GM18951 (cell line): ENCODE measurements around the gene ZNF358.
"Not testable (repeated sequence)": the region's sequence is repeated elsewhere in the genome, so short reads cannot be mapped to it uniquely, and the experiment has no call there.

ENCODE experiments used
- POLR2A ChIP-seq: IDR thresholded peaks from 4 replicates; pipeline ENCODE4 v1.6.1; 2011; ENCODE audit warnings: mild to moderate bottlenecking; ENCODE audit not compliant: insufficient read length, insufficient read depth; ENCODE audit errors: extremely low read depth
- in situ Hi-C: fragments of 300-500 bp; cut with MboI; formaldehyde crosslinking; loops from one replicate; pipeline ENCODE4 v1.12.0; 2022; ENCODE audit warnings: low sequenced_read_pairs, mixed read lengths, inconsistent platforms; ENCODE audit not compliant: unreplicated experiment

Gene ZNF358

GRCh38 chr19:7528192-7528519 lies 12.3 kb downstream of the ZNF358 start:
- no peak for TF ChIP-seq POLR2A

GRCh38 chr19:7528522-7529245 lies 12.8 kb downstream of the ZNF358 start:
- in situ Hi-C loops = no loop called here
- no peak for TF ChIP-seq POLR2A

More at GRCh38 chr19:7528192-7528519, 12.3 kb downstream of the ZNF358 start:
- in situ Hi-C loops = no loop called here

DNA sequence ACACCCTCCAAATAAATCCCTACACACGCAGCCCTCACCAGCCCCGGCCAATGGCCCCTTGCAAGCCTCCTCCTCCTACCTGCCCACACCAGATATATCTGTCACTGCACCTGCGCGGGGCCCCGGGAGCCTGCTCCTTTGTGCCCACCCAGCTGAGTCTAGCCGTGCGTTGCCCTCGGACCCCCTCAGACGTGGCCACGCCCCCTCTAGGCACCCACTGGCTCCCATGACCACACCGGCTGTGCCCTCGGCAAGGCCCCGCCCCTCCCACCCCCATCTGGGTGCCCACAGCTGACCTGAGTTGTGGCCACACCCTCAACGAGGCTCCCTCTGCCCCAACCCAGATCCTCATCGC lies 13.3 kb downstream of the ZNF358 start:
- TF ChIP-seq POLR2A = no peak
- in situ Hi-C loops = no loop called here

DNA sequence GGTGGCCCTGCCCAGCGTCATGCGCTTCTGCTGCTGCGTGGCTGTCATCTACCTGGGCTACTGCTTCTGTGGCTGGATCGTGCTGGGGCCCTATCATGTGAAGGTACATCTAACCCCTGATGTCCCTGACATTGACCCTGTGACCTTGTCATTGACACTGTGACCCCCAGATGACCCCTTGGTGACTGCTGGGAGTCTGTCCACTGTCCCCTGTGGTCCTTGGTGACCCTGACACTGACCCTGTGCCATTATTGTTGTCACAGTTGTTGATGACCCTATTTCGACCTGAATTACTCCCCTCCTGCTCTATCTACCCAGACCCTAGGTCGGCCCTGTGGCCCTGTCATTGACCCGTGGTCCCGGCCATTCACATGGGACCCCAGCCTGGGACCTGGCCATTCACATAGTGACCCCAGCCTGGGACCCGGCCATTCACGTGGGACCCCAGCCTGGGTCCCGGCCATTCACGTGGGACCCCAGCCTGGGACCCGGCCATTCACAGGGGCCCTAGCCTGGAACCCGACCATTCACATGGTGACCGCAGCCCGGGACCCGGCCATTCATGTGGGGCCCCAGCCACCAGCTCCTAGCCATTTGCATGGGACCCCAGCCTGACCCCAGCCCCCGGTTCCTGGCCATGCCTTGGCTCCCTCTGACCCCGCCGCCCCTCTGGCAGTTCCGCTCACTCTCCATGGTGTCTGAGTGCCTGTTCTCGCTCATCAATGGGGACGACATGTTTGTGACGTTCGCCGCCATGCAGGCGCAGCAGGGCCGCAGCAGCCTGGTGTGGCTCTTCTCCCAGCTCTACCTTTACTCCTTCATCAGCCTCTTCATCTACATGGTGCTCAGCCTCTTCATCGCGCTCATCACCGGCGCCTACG lies 13.9 kb downstream of the ZNF358 start:
- in situ Hi-C loops = no loop called here
- peak; percentile 11 for TF ChIP-seq POLR2A

GRCh38 chr19:7533281-7533885 lies 17.5 kb downstream of the ZNF358 start:
- in situ Hi-C loops = no loop called here
- no peak for TF ChIP-seq POLR2A

DNA sequence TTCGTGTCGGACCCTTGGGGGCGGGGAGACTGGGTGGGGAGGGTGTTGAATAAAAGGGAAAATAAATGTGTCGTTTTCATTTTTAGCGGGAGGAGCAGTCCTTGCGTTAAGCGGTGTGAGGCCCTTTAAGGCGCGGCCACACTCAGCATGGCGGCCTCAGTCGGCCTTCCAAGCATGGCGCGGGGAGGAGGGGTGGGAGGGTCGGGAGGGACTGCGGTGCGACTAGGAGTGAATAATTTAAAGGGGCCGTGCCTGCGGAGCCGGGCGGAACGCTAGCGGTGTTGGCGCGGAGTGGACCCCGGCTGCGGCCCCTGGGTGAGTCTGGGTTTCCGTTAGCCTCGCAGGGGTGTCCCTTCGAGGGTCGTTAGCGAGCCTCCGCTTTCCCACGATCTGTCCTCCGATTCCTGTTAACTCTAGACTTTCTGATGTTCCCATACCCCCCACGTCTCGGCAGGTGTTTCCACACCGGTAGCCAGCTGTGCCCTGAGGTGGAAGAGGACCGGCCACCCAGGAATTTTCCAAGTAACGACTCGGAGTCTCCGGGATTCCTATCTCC lies 18.1 kb downstream of the ZNF358 start:
- in situ Hi-C loops = no loop called here
- no peak for TF ChIP-seq POLR2A

DNA sequence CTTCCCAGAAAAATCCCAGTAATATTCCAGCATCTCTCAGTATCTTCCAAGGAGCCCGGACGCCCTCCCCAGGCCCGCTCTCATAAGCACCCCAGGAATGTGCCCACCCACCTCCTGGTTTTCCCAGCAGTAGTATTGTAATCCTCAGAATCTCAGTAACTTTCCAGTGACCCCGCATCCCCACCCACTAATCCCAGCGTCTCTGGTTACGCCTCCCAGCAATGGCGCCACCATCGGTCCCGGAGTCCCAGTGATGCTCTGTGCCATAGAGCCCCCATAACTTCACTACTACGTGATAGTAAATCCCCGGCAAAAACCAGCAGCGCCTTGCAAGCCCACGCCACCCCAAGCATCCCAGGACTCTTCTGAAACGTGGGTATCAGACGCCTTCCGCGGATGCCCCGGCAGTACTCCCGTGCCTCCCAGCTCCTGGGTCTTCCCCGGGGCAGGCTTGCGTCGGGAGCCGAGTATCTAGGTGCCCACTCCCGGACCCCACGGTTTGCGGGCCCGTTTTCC lies 18.7 kb downstream of the ZNF358 start:
- TF ChIP-seq POLR2A = no peak
- in situ Hi-C loops = no loop called here

DNA sequence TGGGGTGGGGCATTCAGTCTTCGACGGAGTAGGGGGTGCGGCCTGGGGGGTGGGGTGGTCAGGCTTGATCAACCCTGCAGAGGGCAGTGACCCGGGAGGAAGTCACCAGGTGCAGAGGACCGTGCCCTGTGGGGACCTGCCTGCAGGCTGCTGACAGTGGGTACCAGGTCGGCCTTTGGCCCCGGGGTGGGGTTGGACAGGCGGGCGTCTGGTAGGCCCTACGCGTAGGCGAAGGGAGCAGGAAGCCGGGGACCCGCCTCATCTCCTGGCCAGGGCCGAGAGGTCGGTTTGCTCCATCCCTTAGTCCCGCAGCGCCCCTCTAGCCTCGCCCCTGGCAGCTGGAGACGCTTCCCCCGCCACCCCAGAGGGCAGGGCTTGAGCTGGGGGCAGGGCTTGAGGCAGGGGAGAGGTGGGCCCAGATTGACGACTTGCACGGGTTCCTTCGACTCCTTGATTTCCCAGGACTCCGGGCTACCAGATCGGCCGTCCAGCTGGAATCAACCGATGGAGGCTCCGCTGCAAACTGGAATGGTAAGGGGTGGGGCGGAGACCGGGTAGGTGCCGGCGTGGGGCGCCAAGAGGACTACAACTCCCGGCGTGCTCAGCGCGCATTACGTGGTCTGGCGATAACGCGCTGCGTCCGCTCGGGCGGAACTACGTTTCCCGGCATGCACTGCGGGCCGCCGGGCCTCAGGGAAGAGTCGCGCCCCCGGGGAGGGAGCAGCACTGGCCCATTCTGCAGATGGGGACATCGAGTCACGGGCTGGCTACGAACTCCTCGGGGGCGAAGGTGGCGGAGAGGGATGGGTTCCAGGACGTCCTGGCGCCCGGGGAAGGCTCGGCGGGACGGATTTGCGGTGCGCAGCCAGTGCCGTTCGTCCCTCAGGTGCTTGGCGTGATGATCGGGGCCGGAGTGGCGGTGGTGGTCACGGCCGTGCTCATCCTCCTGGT lies 19.4 kb downstream of the ZNF358 start, which contains the start of gene PNPLA6:
PNPLA6 (plus strand) TSS at position 671 of the 951 bp plus-strand sequence; CDS start at position 743, 72 bp downstream.
- TF ChIP-seq POLR2A = peak; percentile 48
- in situ Hi-C loops = no loop called here

DNA sequence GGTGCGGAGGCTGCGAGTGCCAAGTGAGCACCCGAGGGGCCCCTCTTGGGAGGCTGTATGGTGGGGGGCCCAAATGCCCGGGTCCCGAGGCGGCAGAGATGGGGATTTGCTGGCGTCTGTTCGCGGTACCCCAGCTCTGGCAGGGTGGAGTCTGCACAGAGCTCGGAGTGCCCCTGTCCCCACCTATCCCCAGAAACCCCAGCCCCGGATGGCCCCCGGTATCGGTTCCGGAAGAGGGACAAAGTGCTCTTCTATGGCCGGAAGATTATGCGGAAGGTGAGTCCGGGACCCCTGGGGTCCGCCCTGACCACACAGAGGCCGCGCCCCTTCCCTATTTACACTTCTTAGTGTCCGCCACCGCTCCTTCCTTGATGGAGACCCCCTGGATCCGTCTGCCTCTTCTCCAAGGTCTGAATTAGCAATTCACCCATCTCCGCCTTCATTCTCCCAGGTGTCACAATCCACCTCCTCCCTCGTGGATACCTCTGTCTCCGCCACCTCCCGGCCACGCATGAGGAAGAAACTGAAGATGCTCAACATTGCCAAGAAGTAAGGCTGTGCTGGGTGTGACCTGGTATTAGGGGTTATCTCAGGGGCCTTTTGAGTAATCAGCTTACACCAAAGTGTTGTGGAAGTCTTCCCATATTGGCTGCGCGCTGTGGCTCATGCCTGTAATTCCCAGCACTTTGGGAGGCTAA lies 20.2 kb downstream of the ZNF358 start:
- TF ChIP-seq POLR2A = peak; percentile 9
- in situ Hi-C loops = no loop called here

DNA sequence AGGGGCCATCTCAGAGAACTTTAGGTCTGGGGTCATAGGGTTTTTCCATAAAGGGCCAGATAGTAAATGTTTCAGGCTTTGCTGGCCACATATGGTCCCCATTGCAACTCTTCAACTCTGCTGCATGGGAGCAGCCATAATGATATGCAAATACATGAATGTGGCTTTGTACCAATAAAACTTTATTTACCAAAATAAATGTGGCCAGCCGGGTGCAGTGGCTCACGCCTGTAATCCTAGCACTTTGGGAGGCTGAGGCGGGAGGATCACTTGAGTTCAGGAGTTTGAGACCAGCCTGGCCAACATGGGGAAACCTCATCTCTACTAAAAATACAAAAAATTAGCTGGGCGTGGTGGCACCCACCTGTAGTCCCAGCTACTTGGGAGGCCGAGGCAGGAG lies 23.1 kb downstream of the ZNF358 start:
- in situ Hi-C loops = not testable (repeated sequence)

DNA sequence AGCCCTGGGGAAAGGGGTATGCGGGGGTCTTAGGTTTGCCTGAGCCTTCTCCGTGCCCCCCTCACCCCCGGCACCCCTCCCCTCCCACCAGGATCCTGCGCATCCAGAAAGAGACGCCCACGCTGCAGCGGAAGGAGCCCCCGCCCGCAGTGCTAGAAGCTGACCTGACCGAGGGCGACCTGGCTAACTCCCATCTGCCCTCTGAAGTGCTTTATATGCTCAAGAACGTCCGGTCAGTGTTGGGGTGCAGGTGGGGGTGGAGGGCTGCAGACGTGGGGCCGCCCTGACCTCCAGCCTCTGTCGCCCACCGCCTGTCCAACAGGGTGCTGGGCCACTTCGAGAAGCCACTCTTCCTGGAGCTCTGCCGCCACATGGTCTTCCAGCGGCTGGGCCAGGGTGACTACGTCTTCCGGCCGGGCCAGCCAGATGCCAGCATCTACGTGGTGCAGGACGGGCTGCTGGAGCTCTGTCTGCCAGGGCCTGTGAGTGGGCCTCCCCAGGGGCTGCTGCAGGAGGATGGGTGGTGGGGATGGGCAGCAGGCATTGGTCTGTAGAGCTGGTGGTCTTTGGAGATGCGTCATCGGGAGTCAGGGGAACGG lies 24.0 kb downstream of the ZNF358 start:
- no peak for TF ChIP-seq POLR2A
- in situ Hi-C loops = no loop called here
